ENCODE data around the gene RYR2.

The RYR2 gene
- 0 to 11.5 (median 0) reads per million in 17 experiments for total RNA-seq

- DNase-seq, result no peak
These were observed at the start of gene RYR2 for GRCh38 chr1:237041795-237042525. RYR2 (plus strand) TSS chr1:237042184; CDS start chr1:237042522, 338 bp downstream.

GRCh38 chr1:236992449-236992848 lies 49.5 kb upstream of the RYR2 start:
- no peak for DNase-seq

- no peak for DNase-seq
These were observed 47.5 kb upstream of the RYR2 start for GRCh38 chr1:236994450-236994849.

- DNase-seq, result no peak
These were observed 44.6 kb upstream of the RYR2 start for GRCh38 chr1:236997361-236997760.

GRCh38 chr1:236997882-236998281 lies 44.1 kb upstream of the RYR2 start:
- DNase-seq, result no peak

GRCh38 chr1:236998546-236998945 lies 43.4 kb upstream of the RYR2 start:
- DNase-seq, result no peak

- no peak for DNase-seq
These were observed 41.8 kb upstream of the RYR2 start for GRCh38 chr1:237000191-237000590.

GRCh38 chr1:237003516-237003915 lies 38.5 kb upstream of the RYR2 start:
- DNase-seq, result no peak

- DNase-seq, result no peak
These were observed 37.9 kb upstream of the RYR2 start, which contains the start of gene MT1HL1 for GRCh38 chr1:237004116-237004515. MT1HL1 (minus strand) TSS chr1:237004441; CDS start chr1:237004372, 69 bp downstream.

GRCh38 chr1:237005674-237006073 lies 36.3 kb upstream of the RYR2 start:
- DNase-seq, result no peak

- DNase-seq, result no peak
These were observed 34.7 kb upstream of the RYR2 start for GRCh38 chr1:237007147-237007881.

GRCh38 chr1:237009611-237010010 lies 32.4 kb upstream of the RYR2 start:
- no peak for DNase-seq

- DNase-seq, result no peak
These were observed 30.6 kb upstream of the RYR2 start for GRCh38 chr1:237011432-237011831.

- no peak for DNase-seq
These were observed 29.6 kb upstream of the RYR2 start for GRCh38 chr1:237012361-237012760.

- DNase-seq, result no peak
These were observed 29.1 kb upstream of the RYR2 start for GRCh38 chr1:237012788-237013383.

- DNase-seq, result no peak
These were observed 28.4 kb upstream of the RYR2 start for GRCh38 chr1:237013608-237014007.

GRCh38 chr1:237016626-237017025 lies 25.4 kb upstream of the RYR2 start:
- no peak for DNase-seq

GRCh38 chr1:237018896-237019295 lies 23.1 kb upstream of the RYR2 start:
- DNase-seq, result no peak

- no peak for DNase-seq
These were observed 16.5 kb upstream of the RYR2 start for GRCh38 chr1:237025358-237026074.

- DNase-seq, result no peak
These were observed 12.7 kb upstream of the RYR2 start for GRCh38 chr1:237029240-237029639.

- DNase-seq, result no peak
These were observed 12.0 kb upstream of the RYR2 start for GRCh38 chr1:237029850-237030535.

- no peak for DNase-seq
These were observed 10.5 kb upstream of the RYR2 start for GRCh38 chr1:237031480-237031879.

Data from suppressor macrophage (primary cell).